AG08395 (cell line): ENCODE measurements around the gene ENTREP3.
A peak's percentile ranks its signal among the peaks of the same experiment; 100 is the strongest.
"Not testable (repeated sequence)": the region's sequence is repeated elsewhere in the genome, so short reads cannot be mapped to it uniquely, and the experiment has no call there.

ENCODE experiments used
- DNase-seq: peaks from one replicate; pipeline ENCODE4 v3.0.0; 2012; ENCODE audit warnings: mixed read lengths, low spot score

Gene ENTREP3

DNA sequence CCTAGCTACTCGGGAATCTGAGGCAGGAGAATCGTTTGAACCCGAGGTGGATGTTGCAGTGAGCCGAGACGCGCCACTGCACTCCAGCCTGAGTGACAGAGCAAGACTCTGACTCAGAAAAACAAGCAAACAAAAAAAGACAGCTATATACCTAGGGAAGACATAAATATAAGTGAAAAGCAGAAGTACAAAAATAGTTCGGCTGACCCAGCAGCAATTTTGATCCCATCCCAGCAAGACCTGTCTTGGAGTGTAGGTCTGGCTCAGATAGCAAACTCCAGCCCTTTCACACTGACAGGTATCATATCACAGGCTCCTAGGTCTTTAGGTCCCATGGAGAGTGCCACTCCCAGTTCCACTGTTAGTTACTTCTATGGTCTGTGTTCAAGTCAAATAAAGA is 32.2 kb downstream of the ENTREP3 start:
- DNase-seq, result no peak

DNA sequence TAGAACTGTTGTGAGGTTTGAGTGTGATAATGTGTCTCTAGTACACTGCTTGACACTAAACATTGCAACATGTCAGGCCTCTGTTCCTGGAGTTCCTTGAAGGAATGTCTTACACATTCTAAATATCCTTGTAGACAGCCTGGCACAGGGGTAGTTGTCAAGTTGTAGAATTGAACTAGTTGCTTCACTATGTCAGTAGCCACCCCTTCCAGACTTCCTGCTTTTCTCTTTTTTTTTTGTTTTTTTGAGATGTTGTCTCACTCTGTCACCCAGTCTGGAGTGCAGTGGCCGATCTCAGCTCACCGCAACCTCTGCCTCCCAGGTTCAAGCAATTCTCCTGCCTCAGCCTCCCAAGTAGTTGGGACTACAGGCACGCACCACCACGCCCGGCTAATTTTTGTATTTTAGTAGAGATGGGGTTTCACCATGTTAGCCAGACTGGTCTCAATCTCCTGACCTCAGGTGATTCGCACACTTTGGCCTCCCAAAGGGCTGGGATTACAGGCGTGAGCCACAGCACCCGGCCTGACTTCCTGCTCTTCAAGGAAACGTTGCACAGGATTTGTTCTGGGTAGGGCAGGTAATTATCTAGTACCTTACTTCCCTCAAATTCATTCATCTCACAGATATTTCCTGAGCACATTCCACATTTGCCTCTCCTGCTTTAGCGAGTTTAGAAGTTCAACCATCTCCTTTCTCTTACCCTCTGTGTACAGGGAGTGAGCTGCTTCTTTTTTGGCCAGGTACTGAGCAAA is 34.9 kb downstream of the ENTREP3 start:
- not testable (repeated sequence) for DNase-seq

DNA sequence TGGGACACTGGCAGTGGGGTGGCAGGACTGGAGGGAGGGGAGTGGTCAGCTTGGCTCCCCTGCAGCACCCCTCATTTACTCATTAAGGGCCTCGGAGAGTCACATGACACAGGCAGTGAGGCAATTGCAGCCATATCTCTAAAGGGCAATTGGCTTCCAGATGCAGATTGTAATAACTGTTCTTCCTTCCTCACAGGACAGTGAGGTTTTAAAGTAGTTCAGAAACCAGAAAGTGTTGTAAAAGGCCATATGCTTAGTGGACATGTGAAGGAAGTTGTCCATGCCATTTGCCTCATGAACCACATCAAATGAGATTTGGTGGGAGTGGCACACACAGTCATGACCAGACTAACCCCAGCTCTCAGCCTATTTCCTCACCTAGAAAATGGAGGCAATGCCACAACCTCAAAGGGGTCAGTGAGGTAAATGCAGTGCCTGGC is 35.7 kb downstream of the ENTREP3 start:
- peak; percentile 4 for DNase-seq

DNA sequence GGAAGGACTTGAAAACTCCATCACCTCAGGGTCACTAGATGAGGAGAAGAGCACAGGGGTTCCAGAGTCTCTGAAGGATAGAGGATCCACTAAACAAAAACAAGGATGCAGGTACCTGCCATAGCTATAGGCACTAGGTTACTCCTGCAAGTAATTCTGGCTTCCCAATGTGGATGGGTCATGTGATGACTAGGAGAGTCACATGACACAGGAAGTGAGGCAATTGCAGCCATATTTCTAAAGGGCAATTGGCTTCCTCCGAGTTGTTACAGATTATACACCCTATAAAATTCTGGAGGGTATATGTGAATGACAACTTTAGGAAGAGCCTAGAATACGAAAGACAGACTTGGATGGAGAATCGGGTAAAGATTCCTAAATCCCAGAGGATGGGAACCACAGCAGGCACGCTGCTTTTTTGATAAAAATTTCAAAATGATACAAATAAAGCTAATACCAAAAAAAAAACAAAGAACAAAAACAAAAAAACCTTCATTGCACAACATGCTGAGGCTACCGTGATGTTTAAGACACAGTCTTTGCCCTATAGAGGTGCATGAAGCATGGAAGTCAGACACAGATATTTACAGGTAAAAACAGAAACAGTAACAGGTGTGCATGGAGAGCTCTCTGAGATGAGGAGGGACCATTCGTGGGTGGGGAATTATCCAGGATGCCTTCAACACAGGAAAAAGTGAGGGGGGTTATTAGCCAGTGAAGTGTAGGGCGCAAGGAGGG is 36.3 kb downstream of the ENTREP3 start:
- DNase-seq, result peak; percentile 60

DNA sequence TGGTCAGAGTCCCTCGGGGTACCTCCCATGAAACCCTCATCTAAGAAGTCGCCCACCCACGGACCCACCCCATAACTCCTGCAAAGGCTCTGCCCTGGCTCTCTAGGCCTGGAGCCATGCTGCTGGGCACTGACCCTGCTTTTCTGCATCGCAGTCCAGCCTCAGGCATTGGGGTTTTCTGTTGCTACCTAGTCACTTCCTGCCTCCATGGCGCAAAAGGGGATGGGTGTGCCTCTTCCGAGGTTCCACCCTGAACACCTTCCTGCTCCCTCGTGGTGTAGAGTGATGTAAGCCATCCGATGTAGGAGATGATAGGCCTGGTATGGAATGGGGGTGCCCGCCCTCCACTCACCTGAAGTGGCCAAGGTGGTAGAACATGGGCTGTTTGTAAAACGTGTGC is 40.6 kb downstream of the ENTREP3 start:
- not testable (repeated sequence) for DNase-seq

DNA sequence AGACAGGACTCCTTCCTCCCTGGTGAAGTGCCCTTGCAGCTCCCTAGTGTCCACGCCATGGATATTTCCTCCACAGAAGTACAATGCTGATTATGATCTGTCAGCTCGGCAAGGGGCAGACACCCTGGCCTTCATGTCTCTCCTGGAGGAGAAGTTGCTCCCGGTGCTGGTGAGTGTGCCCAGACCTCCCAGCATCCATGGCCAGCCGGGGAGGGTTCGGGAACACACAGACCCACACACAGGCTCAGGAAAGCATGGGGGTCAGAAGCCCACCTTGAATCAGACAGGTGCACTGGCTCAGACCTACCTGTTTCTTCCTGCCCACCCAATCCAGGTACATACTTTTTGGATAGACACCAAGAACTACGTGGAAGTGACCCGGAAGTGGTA is 43.2 kb downstream of the ENTREP3 start:
- DNase-seq, result not testable (repeated sequence)

DNA sequence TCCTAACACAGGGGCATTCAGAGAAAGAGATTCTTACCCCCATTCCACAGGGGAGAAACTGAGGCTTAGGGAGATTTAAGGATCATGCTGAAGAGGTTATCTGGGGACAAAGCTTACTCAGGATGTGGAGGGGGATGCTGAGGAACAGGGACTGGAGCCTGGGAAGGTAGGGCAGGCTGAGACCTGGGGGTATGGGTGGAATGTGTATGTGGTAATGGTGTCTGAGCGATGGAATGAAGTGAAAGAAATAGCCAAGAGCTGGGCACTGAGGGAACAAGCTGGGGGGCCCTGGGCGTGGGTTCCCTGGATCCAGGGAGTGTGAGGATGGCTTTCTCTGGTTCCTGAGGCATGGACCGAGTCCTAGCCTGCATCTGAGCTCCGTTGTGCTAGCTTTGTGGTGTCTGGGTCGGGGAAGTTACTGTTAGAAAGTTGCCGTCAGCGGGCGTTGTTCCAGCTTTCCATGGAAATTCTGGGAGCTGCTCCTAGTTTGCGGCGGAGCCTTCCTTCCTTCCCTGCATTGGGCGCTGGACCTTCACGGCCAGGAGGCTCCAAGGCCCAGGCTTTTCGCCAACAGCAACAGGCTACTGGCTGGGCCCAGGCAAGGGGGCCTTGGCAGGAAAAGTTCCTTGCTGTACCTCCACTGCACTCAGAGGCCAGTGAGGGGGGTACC is 43.8 kb downstream of the ENTREP3 start:
- not testable (repeated sequence) for DNase-seq

DNA sequence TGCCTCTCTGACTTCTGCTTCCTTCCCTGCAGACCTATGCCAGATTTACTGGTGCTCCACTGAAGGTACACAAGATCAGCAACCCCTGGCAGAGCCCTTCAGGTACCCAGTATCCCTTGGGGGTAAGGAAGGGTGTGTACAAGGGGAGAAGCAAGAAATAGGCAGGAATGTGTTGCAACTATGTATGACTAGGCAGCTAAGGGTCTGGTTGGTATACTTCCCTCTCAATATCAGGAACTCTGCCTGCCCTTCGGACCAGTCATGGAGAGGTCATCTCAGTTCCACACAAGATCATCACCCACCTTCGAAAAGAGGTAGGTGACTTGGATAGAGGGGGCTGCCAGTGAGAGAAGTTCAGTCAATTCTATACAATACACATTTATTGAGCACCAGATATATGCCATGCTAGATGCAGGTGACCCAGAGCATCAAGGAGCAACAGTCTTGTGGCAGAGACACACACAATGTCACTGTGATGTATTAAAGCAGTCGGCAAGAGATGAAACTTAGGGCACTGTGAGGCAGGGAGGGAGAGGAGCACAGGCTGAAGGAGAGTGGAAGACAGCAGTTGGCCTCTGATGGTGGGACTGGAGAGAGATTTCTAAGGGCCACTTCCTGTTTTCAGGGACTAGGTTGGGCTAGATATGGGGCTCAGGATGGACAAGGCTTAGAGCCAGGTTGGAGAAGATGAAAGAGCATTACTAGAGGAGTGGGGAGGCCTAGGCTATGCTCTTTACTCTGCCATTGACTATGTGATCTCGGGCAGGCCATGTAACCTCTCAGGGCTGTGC is 44.8 kb downstream of the ENTREP3 start:
- no peak for DNase-seq

DNA sequence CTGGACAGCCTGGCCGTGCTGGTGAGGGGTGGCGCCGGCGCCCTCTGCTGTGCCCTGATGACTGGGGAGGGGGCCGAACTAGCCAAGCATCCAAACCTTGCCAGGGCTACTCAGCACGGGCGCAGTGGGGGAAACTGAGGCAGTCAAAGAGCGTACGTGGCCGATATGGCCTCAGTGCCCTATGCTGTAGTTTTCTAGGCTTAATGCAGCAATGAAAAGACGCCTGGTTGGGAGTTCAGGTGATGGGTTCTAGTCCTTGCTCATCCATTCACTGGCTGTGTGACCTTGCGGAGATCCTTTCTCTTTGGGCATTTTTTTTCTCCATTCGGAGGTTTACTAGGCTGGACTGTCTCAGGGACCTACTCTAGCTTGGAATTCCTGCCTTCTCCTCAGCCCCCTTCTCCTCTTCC is 46.0 kb downstream of the ENTREP3 start:
- DNase-seq, result no peak

DNA sequence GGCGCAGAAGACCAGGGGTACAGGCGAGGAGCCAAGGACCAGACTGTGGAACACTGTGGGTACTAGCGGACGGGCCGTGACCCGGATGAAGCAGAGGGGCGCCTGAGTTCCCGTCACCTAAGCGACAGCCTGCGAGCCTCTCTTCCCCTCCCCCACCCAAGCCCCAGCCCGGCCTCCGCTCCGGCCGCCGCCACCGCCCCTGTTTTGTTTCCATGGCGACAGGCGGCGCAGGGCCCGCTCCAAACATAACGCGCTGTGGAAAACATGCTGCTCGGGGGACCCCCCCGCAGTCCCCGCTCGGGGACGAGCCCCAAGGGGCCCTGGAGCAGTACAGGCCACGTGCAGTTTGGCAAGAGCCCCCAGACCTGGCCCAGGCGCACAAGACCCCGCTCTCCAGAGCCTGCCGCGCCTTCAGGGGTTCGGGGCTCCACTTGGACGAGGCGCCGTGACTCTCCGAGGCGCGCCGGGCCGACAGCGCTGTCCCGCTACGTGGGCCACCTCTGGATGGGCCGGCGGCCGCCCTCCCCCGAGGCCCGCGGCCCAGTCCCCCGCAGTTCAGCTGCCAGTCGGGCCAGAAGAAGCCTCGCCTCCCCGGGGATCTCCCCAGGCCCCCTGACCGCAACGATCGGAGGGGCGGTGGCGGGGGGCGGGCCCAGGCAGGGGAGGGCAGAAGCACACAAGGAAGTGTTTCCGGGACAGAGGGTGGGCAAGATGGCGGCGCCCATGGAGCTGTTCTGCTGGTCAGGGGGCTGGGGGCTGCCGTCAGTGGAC is 46.6 kb downstream of the ENTREP3 start, which contains the start of gene MTX1:
MTX1 (plus strand) TSS at position 155 of the 771 bp plus-strand sequence; CDS start at position 265, 110 bp downstream.
- DNase-seq, result peak; percentile 92

DNA sequence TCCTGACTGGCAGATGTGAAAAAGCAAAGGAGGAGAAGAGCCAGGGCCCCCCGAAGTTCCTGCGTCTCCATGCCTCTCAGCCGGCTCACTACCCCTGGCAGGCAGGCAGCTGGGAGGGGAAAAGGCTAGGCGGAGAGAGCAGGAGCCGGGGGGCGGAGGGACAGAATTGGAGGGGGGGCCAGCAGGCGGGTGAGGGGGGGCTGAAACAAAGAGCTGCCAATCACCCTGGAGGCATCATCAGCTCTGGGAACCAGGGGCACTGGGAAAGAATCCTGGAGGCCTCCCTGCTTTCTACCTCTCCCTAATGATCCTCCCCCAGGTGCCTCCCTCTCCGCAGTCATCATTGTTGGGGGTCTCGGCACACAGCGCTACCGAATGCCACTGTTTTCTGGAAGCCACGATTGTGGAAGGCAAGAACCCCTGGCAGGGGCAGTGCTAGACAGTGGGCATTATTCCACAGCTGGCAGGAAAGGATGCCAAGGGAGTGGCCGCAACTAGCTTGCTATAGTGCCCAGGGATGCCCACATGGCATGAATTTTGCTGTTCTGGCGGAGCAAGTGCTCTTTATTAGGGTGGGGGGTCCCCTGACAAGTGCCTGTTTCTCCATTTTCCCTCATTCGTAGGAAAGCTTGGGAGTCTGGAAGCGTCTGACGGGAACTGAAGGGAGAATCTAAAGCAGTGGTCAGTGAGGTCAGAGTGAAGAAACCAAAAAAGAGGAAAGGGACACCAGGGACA is 47.3 kb downstream of the ENTREP3 start, which contains the start of gene THBS3:
THBS3 (minus strand) TSS at position 92 of the 735 bp plus-strand sequence; CDS start at position 71, 21 bp downstream.
- no peak for DNase-seq

DNA sequence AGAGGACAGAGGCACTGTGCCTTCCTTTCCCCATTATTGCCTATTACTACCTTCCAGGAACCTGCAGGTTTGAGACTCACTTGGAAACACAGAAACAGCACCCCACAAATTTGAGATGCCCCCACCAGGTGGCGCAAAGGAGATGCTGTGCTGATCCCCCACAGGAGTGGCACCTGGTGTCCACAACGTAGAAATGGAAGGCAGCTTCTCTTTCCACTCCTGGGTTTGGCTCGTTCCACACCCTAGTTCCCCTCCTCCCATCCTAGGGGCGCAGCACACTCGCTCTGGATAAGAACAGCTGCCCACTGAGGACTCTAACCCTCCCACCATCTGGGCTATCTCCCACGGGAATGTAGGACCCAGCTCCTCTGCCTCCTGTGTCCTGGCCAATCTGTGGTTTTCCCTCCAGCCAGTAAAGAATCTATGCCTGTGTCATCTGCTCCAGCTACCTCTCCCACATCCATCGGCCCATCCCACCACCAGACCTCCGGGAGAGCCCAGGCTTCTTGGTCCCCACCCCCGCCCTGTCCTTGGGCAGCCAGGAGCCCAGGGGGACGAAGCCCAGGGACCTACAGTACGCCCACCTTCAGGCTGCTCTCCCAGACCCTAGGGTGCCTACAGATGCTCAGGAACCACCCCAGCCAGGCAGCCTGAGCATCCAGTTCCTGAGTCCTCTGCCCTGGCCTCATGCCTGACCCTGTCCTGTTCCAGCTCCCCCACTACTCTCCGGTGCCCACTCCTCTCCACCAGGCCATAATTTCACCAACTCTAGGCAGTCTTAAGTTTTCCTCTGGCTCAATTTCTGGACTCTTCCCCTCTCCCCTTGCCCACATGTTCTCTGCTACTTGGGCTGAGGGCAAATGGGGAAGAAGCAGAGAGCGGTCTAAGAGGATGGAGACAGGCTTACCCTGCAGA is 48.1 kb downstream of the ENTREP3 start:
- peak; percentile 79 for DNase-seq

DNA sequence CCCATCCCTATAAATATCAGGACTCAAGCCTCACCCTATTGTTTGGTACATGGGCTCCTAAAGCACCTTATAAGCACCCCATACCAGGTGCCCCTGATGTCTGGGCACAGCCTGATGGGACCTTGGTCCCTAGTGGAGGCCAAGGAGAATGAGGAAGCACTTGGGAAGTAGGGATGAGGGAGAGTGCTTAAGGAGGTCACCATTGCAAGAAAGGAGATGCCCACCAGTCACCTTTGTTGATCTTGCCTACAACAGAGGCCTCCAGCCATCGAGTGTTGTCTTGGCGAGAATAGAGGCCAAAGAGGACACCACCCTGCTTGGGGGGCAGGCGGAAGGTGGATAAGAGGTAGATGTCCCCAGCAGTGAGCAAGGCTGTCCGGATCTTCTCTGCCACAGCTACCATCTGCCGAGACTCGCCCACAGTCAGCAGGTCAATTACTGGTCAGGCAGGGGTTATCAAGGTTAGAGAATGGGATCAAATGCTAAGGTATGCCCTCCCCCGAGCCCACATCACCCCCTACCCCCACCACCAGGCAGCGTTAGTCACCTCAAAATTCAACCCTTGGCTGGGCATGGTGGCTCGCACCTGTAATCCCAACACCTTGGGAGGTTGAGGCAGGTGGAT is 49.2 kb downstream of the ENTREP3 start:
- DNase-seq, result no peak

DNA sequence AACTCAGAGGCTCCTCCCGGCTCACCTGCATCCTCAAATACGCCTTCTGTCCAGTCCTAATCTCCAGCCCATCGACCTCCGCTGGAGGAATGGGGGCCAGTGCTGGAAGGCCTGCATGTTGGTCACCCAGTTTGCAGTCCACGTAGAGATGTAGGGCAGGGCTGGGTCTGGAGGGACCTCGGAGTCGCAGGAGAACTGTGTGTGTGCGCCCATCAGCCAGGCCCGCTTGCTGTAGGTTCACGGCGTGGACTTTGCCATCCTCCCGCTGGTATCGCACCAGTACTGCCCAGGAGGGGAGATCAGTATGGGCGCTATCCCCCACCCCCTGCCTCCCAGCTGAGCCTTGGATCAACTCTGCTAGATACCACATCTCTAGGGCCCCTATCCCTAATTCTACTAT is 50.2 kb downstream of the ENTREP3 start:
- DNase-seq, result no peak

DNA sequence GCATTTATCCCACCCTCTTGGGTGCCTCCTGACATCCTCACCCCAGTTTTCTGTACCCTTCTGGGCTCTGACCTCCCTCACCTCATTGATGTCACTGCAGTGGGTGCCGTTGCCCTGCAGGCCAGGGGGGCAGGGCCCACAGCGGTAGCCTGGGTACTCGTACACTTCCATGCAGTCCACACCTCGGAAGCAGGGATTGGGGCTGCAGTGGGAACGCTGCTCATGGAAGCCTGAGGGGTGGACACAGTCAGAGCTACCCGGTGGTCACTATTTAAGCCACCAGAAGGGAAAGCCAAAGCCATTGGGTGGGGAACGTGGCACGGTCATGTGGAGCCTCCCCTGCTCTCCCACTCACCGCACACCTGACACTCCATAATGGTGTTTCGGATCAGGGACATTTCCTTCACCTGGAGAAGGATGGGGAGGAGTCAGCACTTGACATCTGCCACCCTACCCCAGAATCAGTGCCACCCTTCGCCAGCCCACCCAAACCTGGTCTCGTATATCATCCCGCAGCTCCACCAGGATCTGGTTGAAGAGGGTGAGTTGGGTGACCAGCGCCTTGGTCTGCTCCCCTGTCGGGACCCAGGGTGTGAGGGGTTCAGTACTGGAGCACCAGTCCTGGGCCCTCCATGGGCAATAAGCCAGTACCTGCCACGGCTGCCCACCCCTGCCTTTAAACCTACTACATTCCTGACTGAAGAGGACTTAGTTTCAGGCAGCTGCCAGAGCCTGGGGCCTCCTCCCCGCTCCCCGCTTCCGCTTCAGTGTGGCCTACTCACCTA is 52.4 kb downstream of the ENTREP3 start:
- DNase-seq, result no peak

DNA sequence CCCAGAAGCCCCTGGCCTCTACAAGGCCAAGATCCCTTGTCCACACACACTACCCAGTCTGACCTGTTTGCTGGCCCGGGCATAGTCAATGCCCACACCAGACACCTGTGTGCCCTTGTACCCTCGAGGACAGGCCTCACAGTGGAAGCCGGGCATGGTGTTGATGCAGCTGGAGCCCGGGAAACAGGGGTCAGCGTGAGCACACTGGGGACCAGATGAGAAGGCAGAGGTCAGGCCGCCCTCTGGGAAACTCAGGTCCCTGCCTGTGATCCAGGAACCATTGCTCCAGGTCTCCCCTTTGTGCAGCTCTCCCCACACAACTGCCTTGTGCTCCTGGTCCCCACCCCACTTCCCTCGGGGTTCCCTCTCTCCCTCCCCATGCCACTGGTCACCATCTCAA is 53.1 kb downstream of the ENTREP3 start:
- DNase-seq, result no peak

DNA sequence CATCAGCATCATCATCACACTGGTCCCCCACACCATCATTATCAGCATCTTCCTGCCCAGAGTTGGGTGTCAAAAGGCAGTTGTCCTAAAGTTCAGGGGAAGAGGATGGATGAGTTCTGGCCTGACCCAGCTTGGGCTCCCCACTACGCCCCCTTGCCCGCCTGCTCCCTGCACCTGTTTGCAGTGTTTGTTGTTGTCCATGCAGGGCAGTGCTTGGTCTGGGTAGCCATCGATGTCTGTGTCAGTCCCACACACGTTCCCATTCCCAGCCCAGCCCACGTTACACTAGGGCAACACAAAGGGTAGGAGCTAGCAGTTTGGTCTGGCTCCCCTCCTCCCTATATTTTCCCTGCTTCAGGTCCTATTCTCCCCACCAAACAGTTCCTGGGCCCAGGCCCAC is 54.4 kb downstream of the ENTREP3 start:
- no peak for DNase-seq

DNA sequence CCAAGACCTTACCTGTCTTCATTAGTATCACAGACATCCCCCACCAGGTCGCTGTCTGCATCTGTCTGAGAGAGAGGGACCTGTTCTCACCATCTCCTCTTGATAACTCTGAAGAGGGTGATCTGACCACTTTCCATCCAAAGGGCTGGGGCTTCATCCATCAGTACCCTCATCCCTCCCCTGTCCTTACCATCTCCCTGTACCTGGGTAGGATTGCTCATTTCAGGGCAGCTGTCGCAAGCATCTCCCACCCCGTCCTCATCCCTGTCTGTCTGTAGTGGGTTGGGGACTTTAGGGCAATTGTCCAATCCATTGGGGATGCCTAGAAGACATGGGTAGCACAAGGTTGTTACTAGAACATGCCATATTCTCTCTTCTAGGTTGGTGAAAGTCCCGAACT is 55.5 kb downstream of the ENTREP3 start:
- DNase-seq, result no peak
